Cardiac muscle cell (in vitro differentiated cells and primary cell): Measurements from ENCODE around the gene RER1. TPM values are rescaled to one million over a fixed set of nuclear protein-coding genes. Genes with fewer than 3 reads are reported as not detected.

Experiments
- DNase-seq, 2 donors: peaks; one replicate each; pipeline versions ENCODE4 v3.0.0 to v3.0.0-alpha.2; 2010 to 2017; ENCODE audit warnings: low read depth in 1 of 2, low spot score in 1 of 2
- H3K27ac ChIP-seq: fragments of 200-600 bp; sonication (generic); 2 replicates; pipeline ENCODE4 v1.5.1; 2016
- H3K27me3 ChIP-seq: fragments of 200-600 bp; sonication (generic); 2 replicates; pipeline ENCODE4 v1.6.0; 2016; ENCODE audit warnings: control low read depth
- H3K36me3 ChIP-seq: fragments of 200-600 bp; sonication (generic); 2 replicates; pipeline ENCODE4 v1.5.1; 2016; ENCODE audit warnings: control low read depth
- H3K4me1 ChIP-seq: fragments of 200-600 bp; sonication (generic); 2 replicates; pipeline ENCODE4 v1.8.1; 2017; ENCODE audit warnings: low read depth, mild to moderate bottlenecking, mixed run types
- H3K4me3 ChIP-seq: fragments of 200-600 bp; sonication (generic); 2 replicates; pipeline ENCODE4 v1.5.1; 2016; ENCODE audit warnings: mild to moderate bottlenecking
- H3K9me3 ChIP-seq: fragments of 200-600 bp; sonication (generic); 2 replicates; pipeline ENCODE4 v1.5.1; 2017; ENCODE audit warnings: low read depth, mild to moderate bottlenecking, control low read depth
- polyA plus RNA-seq: library from polyadenylated mRNA; unstranded; fragments of >200 nt; fragmentation: Nextera tagmentation; extraction: Ambion mirVana; gene quantifications from 2 replicates; pipeline ENCODE4 v1.2.1, GENCODE V29; 2016
- total RNA-seq: library from RNA; depleted of rRNA; stranded (reverse); fragments of >200 nt; gene quantifications from 2 replicates; pipeline ENCODE4 v1.2.3, GENCODE V29; 2016
- TF ChIP-seq, protein P1 (sequence below): IDR thresholded peaks from 2 replicates; pipeline ENCODE4 v1.5.1; 2012; ENCODE audit warnings: low read depth, mild to moderate bottlenecking, low read length

The RER1 gene
- total and polyA plus RNA-seq, 2 experiments from 2014 or later: 46.5 to 112 TPM

DNA sequence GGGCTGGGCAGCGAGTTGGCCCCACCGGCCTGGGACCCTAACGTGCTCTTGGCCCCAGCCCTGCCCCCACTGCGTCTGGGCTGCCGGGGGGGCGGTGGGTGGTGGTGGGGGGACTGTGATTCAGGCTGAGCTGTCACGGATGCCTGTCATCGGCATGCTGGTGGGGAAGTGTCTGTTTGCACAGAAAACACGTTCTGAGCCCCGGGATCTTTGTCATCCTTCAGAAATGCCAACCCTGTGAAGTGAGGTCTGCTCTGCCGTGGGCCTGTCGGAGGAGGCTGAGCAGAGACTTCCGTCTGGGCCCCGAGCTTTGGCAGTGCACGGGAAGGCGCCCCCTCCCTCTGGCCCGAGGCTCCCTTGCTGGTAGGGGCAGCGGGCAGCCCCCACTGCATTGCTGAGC is 60.1 kb downstream of the RER1 start:
- H3K27ac ChIP-seq: no peak overlapping the region

DNA sequence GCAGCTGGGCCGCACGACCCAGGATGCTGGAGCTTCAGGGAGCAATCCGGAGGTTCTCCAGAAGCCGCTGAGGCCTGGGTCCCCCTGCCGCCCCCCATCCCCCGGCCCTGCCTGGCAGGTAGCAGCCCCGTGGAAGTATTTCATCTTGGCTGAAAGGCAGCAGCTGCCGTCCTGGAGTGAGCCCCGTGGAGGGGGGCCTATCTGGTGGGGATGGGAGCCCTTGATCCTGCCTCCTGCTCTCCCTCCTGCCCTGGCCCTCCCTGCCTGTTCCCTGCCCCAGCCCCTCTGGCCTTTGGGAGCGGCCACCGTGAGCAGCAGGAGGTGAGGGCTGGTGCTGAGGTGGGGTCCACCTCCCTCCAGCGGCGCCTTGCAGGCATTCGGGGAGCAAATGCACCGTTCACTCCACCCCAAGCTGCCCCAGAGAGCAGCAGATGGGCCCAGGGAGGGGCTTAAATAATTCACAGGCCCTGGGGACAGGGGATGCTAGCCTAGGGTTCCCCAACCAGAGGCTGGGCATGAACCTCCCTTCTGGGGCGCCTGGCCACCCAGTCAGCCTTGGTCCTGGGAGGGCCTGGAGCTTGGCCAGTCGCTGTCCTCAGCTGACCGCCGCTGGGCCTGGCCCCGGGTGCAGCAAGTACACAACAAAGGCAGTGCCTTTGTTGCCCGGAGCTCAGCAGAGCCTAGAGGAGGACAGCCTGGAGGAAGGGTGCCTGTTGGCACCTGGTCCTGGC is 60.7 kb downstream of the RER1 start:
- H3K27ac ChIP-seq: no peak overlapping the region
- no peak overlapping the region for H3K4me3 ChIP-seq
- no peaks in the 10 kb centered on the region for H3K4me1 ChIP-seq
- no peaks in the 10 kb centered on the region for H3K9me3 ChIP-seq
- no peaks in the 10 kb centered on the region for H3K36me3 ChIP-seq
- no peak for DNase-seq
- TF ChIP-seq, protein P1, sequence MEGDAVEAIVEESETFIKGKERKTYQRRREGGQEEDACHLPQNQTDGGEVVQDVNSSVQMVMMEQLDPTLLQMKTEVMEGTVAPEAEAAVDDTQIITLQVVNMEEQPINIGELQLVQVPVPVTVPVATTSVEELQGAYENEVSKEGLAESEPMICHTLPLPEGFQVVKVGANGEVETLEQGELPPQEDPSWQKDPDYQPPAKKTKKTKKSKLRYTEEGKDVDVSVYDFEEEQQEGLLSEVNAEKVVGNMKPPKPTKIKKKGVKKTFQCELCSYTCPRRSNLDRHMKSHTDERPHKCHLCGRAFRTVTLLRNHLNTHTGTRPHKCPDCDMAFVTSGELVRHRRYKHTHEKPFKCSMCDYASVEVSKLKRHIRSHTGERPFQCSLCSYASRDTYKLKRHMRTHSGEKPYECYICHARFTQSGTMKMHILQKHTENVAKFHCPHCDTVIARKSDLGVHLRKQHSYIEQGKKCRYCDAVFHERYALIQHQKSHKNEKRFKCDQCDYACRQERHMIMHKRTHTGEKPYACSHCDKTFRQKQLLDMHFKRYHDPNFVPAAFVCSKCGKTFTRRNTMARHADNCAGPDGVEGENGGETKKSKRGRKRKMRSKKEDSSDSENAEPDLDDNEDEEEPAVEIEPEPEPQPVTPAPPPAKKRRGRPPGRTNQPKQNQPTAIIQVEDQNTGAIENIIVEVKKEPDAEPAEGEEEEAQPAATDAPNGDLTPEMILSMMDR: no peak
- H3K27me3 ChIP-seq: no peaks in the 10 kb centered on the region

More for the DNA sequence above, 60.1 kb downstream of the RER1 start:
- Histone ChIP-seq H3K4me1 (no peaks in the 10 kb centered on the region), H3K4me3 (no peak overlapping the region), H3K36me3 (no peaks in the 10 kb centered on the region), H3K9me3 (no peaks in the 10 kb centered on the region), H3K27me3 (no peaks in the 10 kb centered on the region)
- TF ChIP-seq, protein P1: no peak
- DNase-seq: peak in 1 of 2 donors; percentile 24

DNA sequence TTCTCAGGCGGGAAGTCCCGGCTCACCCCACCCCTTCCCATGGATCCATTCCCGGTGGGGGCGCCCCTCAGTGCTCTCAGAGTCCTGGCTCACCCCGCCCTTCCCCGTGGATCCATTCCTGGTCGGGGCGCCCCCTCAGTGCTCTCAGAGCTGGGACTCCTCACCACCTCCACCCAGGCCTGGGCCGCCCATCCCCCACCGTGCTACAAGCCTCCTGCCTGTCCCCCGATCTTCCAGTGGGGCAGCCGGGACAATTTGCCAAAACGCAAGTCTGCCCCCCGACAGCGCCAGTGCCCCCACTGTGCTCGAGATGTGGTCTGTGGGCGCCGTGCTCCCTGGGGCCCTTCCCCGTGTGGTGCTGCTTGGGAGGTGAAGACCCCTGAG is 61.3 kb downstream of the RER1 start:
- no peak for DNase-seq

DNA sequence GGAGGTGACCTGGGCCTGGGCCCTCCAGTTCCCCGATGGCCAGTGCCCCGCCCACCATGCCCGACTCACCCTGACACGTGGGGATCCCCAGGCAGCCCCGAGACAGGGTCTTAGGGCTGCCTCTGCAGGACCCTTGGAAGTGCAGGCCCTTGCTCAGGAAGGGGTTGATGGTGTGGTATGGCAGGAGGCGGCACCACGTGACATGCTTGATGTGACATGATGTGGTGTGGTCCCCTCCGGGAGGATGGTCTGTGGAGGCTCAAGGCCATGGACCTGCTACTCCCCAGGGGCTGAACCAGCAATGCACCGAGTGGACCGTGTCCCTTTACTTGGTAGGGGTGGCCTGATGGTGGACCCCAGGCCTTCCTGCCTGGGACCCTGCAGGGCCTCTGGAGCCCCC is 62.6 kb downstream of the RER1 start:
- H3K36me3 ChIP-seq: no peaks in the 10 kb centered on the region
- no peak overlapping the region for H3K4me3 ChIP-seq
- H3K4me1 ChIP-seq: no peaks in the 10 kb centered on the region
- H3K27ac ChIP-seq: no peak overlapping the region
- no peaks in the 10 kb centered on the region for H3K27me3 ChIP-seq
- TF ChIP-seq, protein P1: no peak
- H3K9me3 ChIP-seq: no peaks in the 10 kb centered on the region
- DNase-seq: no peak

More for the DNA sequence above, 61.3 kb downstream of the RER1 start:
- no peaks in the 10 kb centered on the region for H3K36me3 ChIP-seq
- H3K27ac ChIP-seq: no peak overlapping the region
- H3K4me1 ChIP-seq: no peaks in the 10 kb centered on the region
- no peak overlapping the region for H3K4me3 ChIP-seq
- H3K27me3 ChIP-seq: no peaks in the 10 kb centered on the region
- TF ChIP-seq, protein P1: no peak
- H3K9me3 ChIP-seq: no peaks in the 10 kb centered on the region

Other genes starting within 250 kb of the RER1 start
- gene FAAP20, start 197.1 kb upstream of the RER1 start, total RNA-seq: 109 and 130 TPM in 2 replicates
- gene FAAP20, start 197.1 kb upstream of the RER1 start, polyA plus RNA-seq: 188 and 219 TPM in 2 replicates
- gene SKI, start 163.5 kb upstream of the RER1 start, total RNA-seq: 25.2 and 31.9 TPM in 2 replicates
- 2.7 and 5.2 TPM in 2 replicates for gene SKI, start 163.5 kb upstream of the RER1 start, polyA plus RNA-seq
- gene MORN1, start 287 bp upstream of the RER1 start, total RNA-seq: 17.0 and 24.4 TPM in 2 replicates
- gene MORN1, start 287 bp upstream of the RER1 start, polyA plus RNA-seq: 10.8 and 20.7 TPM in 2 replicates
- gene PEX10, start 20.7 kb downstream of the RER1 start, total RNA-seq: 37.5 and 40.4 TPM in 2 replicates
- 34.2 and 38.8 TPM in 2 replicates for gene PEX10, start 20.7 kb downstream of the RER1 start, polyA plus RNA-seq
- 0.33 and 0.53 TPM in 2 replicates for gene PLCH2, start 84.4 kb downstream of the RER1 start, total RNA-seq
- gene PLCH2, start 84.4 kb downstream of the RER1 start, polyA plus RNA-seq: 0.44 and 1.5 TPM in 2 replicates
- gene PANK4, start 134.8 kb downstream of the RER1 start, total RNA-seq: 62.7 and 63.2 TPM in 2 replicates
- gene PANK4, start 134.8 kb downstream of the RER1 start, polyA plus RNA-seq: 44.5 and 72.6 TPM in 2 replicates
- gene HES5, start 138.4 kb downstream of the RER1 start, total RNA-seq: not detected in 2 replicates
- not detected in 2 replicates for gene HES5, start 138.4 kb downstream of the RER1 start, polyA plus RNA-seq
- 0.14 and 0.24 TPM in 2 replicates for gene TNFRSF14, start 164.5 kb downstream of the RER1 start, total RNA-seq
- gene TNFRSF14, start 164.5 kb downstream of the RER1 start, polyA plus RNA-seq: 0.75 TPM in 1 of 2 replicates, not detected in the other
- 53.0 and 55.8 TPM in 2 replicates for gene PRXL2B, start 194.9 kb downstream of the RER1 start, total RNA-seq
- 59.5 and 59.7 TPM in 2 replicates for gene PRXL2B, start 194.9 kb downstream of the RER1 start, polyA plus RNA-seq
- not detected in 2 replicates for gene MMEL1, start 241.2 kb downstream of the RER1 start, total RNA-seq
- gene MMEL1, start 241.2 kb downstream of the RER1 start, polyA plus RNA-seq: not detected in 2 replicates